Peyer's patch (tissue), 4 donors: ENCODE results near the gene ZNF442.
"Not testable (repeated sequence)": the region's sequence is repeated elsewhere in the genome, so short reads cannot be mapped to it uniquely, and the experiment has no call there.

Experiments used
- CTCF ChIP-seq, 6 experiments: fragments of 450-650 bp in 4 of 6; fragments of 200-600 bp in 2 of 6; sonication (generic) in 1 of 6; IDR thresholded peaks; one replicate each; pipeline ENCODE4 v1.5.1; 2017 to 2019; ENCODE audit warnings: antibody characterized with exemption in 6 of 6, mild to moderate bottlenecking in 3 of 6, moderate library complexity in 1 of 6
- POLR2A ChIP-seq, 2 donors: fragments of 450-650 bp; IDR thresholded peaks; one replicate each; pipeline ENCODE4 v1.5.1; 2017; ENCODE audit warnings: antibody characterized with exemption in 2 of 2, mild to moderate bottlenecking in 2 of 2, moderate library complexity in 2 of 2

- TF ChIP-seq POLR2A, CTCF (IDR thresholded peaks at IDR 0.05): not testable (repeated sequence)
These were observed 3.2 kb downstream of the ZNF442 start for GRCh38 chr19:12362236-12362635.
